VCaP (cell line): Measurements from ENCODE around the gene GAS2L2.

Experiments used
- H3K27ac ChIP-seq: fragments of 450-650 bp; 2 replicates; pipeline ENCODE4 v1.5.1; 2017
- CTCF ChIP-seq: fragments of 450-650 bp; conservative IDR thresholded peaks from 2 replicates; pipeline ENCODE4 v1.5.1; 2017; ENCODE audit warnings: mild to moderate bottlenecking, moderate library complexity

The GAS2L2 gene

GRCh38 chr17:35784895-35785294, 31.9 kb upstream of the GAS2L2 start:
- H3K27ac ChIP-seq = peak overlapping the region; percentile 90

GRCh38 chr17:35780950-35781349, 27.9 kb upstream of the GAS2L2 start:
- peak overlapping the region; percentile 90; the same call in 1 of the 2 replicates for H3K27ac ChIP-seq
- TF ChIP-seq CTCF = no peak

More at GRCh38 chr17:35784895-35785294, 31.9 kb upstream of the GAS2L2 start:
- TF ChIP-seq CTCF = no peak

DNA sequence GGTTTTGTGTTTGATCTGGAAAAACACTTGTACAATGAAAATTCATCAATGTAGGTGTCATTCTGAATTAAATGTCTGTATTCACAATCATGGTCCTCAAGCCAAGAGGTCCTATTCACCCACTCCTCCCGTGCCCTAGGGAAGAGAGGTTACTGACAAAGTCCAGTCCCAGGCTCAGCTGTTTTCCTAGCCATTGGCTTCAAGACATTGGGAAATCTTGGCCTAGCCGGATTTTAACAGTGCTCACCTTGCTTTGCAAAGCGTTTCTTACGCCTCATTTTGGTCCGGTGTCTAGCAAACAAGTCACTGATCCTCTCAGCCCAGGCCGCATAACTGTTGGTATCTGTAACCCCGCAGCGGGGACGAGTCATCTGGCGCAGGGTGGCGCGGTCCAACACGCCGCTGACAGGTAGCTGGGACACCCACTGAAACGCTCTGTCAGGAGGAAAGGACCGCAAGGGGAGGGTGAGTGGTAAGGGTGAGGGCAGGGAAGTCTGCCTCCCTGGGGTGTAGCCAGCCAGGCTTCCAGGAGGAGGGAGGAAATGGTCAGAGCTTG, 25.7 kb upstream of the GAS2L2 start:
- no peak overlapping the region for H3K27ac ChIP-seq
- TF ChIP-seq CTCF = no peak

DNA sequence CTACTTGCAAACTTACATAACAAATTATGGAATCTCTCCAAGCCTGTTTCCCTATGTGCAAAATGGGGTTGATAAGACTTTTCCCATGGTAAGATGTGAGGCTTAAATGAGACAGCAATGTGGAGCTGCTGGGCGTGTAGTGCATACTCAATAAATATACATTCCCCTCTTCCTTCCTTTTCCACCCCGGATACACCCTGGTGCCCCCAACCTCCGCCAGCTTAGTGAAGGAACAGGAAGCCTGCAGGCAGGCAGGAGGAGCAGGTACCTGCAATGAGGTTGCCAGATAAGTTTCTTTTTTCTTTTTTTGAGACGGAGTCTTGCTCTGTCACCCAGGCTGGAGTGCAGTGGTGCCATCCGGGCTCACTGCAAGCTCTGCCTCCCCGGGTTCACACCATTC, 22.5 kb upstream of the GAS2L2 start:
- no peak for TF ChIP-seq CTCF
- no peak overlapping the region; the same call in 1 of the 2 replicates for H3K27ac ChIP-seq

- peak overlapping the region; percentile 38 for H3K27ac ChIP-seq
Measured at GRCh38 chr17:35775039-35775438, 22.0 kb upstream of the GAS2L2 start.

GRCh38 chr17:35774499-35774898, 21.5 kb upstream of the GAS2L2 start:
- TF ChIP-seq CTCF = no peak
- H3K27ac ChIP-seq = peak overlapping the region; percentile 38

More at GRCh38 chr17:35775039-35775438, 22.0 kb upstream of the GAS2L2 start:
- no peak for TF ChIP-seq CTCF

- peak overlapping the region; percentile 38 for H3K27ac ChIP-seq
- TF ChIP-seq CTCF = no peak
Measured at GRCh38 chr17:35773679-35774425, 20.8 kb upstream of the GAS2L2 start.
